ENCODE data around the gene ACER1.
"Not testable (repeated sequence)": the region's sequence is repeated elsewhere in the genome, so short reads cannot be mapped to it uniquely, and the experiment has no call there.

Gene ACER1

DNA sequence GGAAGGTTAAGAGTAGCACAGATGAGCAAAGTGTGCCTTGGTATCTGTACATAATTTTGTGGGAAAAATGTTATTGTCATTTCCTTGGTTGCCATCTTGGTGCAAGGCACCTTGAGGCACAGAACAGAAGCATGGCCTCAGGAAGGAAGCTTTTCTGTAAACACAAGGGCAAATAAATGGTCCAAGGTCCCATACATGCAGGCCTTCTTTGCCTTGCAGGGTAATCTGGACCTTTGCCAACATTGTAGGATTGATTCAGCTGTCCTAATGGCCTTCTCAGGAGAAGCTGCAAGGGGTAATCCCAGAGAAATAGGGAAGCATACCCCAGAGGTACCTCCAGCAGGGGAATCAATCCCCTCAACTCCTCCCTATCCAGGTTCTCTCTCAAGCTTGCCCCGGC, 44.7 kb downstream of the ACER1 start:
- DNase-seq (ENCODE audit: low read depth in 2 of 2): no peak

DNA sequence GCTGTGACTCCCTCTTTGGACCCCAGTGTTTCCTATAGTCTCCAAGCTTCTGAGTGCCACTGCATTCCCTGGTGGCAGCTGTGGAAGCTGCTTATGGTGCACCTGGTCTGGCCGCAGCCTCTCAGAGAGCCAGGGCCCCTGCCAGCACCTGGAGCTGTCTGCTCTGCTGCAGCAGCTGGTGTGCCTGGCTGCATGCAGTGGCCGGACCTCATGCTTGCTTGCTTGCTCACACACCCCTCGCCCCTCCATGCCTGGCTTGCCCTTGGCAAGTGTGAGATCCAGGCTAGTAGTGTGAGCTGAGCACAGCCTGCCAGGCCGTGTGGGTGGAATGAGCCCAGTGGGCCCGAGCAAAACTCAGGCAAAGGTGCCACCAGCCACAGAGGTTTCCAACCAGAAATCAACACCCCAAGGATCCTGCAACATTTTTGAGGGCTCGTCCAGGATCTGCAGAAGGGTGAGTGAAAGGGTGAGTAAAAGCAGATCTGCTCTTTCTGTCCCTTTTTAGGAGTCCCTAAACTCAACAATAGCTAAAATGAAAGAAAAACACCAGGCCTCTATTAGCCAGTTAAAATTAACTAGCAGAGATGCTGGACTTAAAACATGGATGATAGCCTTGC, 46.0 kb downstream of the ACER1 start:
- DNase-seq (ENCODE audit: low read depth in 2 of 2): no peak

GRCh38 chr19:6286676-6287075, 46.7 kb downstream of the ACER1 start:
- no peak for DNase-seq (ENCODE audit: low read depth in 2 of 2)

GRCh38 chr19:6282393-6282792, 51.0 kb downstream of the ACER1 start:
- DNase-seq (ENCODE audit: low read depth in 2 of 2): not testable (repeated sequence)

- peak; percentile 83 to 90 for DNase-seq (ENCODE audit: low read depth in 2 of 2)
Observed at GRCh38 chr19:6279931-6280591, 53.4 kb downstream of the ACER1 start, which contains the start of gene MLLT1. MLLT1 (minus strand) TSS chr19:6279975; CDS start chr19:6279784, 191 bp downstream.

- no peak for DNase-seq (ENCODE audit: low read depth in 2 of 2)
Observed at GRCh38 chr19:6279620-6279930, 53.8 kb downstream of the ACER1 start.

GRCh38 chr19:6278740-6279619, 54.4 kb downstream of the ACER1 start:
- DNase-seq (ENCODE audit: low read depth in 2 of 2): no peak

DNA sequence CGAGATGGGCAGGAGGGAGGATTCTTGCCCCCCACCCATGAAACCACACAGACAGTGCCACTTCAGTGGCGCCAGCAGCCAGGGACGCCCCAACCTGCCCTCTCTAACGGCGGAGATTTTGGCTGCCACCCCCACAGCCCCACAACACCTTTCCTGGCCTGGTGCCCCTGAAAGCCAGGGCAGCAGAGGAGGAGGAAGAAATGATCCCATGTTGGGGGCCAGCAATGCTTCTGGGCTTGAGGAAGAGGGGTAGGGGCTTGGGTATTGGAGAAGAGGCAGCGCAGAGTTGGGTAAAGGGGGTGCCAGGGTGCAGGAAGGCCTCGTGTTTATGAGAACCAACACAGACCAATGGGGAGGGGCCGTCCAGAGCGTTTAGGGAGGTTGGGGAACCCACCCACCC, 55.4 kb downstream of the ACER1 start:
- no peak for DNase-seq (ENCODE audit: low read depth in 2 of 2)

DNA sequence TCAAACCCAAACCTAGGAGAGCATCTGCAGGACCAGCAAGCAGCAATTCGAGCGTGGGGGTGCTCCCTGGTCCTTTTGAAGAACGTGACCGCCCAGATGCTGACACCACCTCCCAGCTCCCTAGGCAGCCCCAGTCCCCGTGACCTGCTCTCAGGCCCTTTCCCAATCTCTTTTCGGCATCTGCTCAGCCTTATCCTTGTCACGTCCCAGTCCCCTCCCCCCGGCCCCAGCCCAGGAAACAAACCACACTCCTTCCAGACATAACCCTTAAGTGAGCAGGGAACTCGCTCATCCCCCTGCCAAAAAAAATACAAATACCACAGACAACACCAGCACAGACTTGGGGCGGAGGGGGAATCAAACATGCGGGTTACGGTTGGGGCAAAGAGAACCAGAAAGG, 57.0 kb downstream of the ACER1 start:
- no peak for DNase-seq (ENCODE audit: low read depth in 2 of 2)

- DNase-seq (ENCODE audit: low read depth in 2 of 2): no peak
Observed at GRCh38 chr19:6275170-6275744, 58.2 kb downstream of the ACER1 start.

DNA sequence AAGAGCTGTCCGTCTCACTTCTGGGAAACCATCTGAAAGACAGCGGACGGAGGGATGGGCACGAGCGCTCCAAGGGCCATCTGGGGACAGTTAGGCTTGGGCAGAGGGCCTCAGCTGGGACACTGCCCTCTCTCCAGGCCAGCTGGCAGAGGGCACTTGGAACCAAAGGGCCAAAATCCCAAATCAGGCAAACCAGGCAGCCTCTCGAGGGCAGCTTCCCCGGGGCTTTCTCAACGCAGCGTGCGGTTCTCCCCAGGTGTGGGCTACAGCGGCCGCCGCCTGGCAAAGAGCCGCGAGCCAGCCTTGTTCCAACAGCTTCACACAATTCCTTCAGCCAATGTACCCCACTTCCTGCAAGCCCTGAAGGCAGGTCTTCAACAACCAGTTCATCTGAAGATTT, 58.7 kb downstream of the ACER1 start:
- DNase-seq (ENCODE audit: low read depth in 2 of 2): no peak

- DNase-seq (ENCODE audit: low read depth in 2 of 2): no peak
Observed at GRCh38 chr19:6273701-6274601, 59.5 kb downstream of the ACER1 start.

GRCh38 chr19:6272913-6273600, 60.4 kb downstream of the ACER1 start:
- no peak for DNase-seq (ENCODE audit: low read depth in 2 of 2)

- no peak for DNase-seq (ENCODE audit: low read depth in 2 of 2)
Observed at GRCh38 chr19:6272411-6272791, 61.0 kb downstream of the ACER1 start.

GRCh38 chr19:6271721-6272410, 61.5 kb downstream of the ACER1 start:
- DNase-seq (ENCODE audit: low read depth in 2 of 2): no peak

DNA sequence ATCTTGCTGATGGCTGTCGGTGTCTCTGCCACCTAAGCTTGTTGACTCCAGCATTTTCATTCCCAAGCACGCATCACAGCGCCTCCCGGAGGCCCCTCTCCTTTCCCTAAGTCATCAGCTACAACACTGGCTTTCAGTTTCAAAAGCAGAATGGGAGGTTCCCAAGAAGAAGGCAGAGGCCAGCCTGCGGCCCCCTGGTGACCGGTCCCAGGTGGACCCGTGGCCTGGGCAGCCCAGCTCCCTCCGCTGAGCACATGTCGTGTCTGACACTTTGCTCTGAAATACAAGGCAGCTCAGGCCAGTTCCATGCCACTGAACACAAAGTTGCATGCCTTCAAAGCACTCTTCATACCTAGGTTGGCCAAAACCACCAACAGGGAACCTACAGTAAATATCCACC, 62.2 kb downstream of the ACER1 start:
- no peak for DNase-seq (ENCODE audit: low read depth in 2 of 2)

GRCh38 chr19:6270822-6271221, 62.6 kb downstream of the ACER1 start:
- DNase-seq (ENCODE audit: low read depth in 2 of 2): no peak

DNA sequence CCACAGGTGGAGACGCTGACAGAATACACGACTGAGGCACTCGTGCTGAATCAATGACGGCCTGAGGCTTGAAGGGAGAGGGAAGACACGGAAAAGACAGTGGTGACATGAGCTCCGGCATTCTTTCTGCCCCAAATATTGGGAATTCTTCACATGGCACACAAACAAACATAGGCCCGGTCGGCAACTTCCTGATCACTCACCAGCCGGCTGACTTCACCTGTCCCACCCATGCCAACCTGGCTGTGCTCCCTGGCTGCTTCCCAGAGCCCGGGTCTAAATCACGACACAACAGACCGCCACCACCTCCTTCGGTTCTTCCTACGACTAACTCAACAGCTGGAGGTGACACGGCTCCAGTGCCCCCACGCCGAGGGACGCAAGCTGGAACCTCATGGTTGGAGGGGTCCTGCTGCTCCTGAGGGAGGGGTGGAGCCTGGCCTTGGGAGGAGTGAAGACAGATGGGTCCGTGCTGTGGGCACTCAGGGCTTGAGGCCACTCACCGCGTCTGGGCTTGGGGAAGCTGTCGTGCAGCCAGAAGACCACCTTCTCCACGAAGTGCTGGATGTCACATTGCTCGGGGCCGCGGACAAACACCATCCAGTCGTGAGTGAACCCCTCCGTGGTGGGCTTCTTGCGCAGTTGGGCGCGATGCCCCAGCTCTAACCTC, 63.2 kb downstream of the ACER1 start:
- DNase-seq (ENCODE audit: low read depth in 2 of 2): no peak

DNA sequence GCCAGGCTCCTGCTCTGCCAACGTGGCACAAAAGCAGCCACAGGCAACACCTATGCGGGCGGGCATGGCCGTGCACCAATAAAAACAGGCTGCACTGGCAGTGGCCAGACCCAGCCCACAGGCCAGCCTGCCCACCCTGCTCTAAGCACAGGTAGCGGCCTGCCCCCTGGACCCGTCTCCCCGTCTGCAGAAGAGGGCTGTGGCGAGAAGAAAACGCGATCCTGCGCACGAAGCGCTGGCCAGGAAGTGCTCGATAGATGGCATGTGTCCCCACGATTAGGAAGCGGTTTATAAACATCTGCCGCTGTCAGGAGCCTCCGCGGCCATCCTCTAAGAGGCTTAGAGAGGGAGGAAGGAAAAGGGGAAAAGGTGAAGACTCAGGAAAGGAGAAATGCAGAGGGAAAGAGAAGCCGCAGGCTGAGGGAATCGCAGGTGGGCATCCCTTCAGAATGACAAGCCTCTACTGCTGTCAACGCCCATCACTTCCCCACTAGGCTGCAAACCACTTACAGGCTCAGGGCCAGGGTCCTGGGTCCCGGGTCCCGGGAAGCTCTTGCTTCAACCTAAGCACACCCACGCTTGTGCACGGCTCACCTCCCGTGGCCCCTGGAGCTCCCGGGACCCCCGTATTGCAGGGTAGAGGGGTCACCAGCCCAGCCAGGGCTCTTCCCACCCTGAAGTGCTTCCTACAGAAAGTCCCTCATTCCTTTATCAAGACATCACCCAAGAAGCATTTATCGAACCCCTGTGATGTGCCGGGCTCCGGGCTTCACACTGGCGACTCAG, 64.1 kb downstream of the ACER1 start:
- DNase-seq (ENCODE audit: low read depth in 2 of 2): no peak
